SK-N-SH (cell line): ENCODE data around the gene GRM7. TPM values are rescaled to one million over a fixed set of nuclear protein-coding genes. Genes with fewer than 3 reads are reported as not detected.

Source experiments
- CTCF ChIA-PET: fragments of 300-600, 350-600 bp; formaldehyde crosslinking; extraction: SDS; loops from one replicate; lab custom pipeline; 2021; lab: Yijun Ruan, JAX
- POLR2A ChIA-PET: fragments of 350-600 bp; sonication (Branson Sonifier 250); formaldehyde crosslinking; extraction: SDS; loops from one replicate; lab custom pipeline; 2020; ENCODE audit warnings: antibody characterized with exemption, inconsistent platforms; lab: Yijun Ruan, JAX
- DNase-seq: peaks from one replicate; pipeline ENCODE4 v3.0.0; 2012
- H2AFZ ChIP-seq: fragments of 200-600 bp; sonication (generic); 2 replicates; pipeline ENCODE4 v1.8.1; 2016; ENCODE audit warnings: antibody characterized with exemption, mild to moderate bottlenecking, low read depth
- H3F3A ChIP-seq: fragments of 200-600 bp; sonication (generic); replicated peaks from 2 replicates; pipeline ENCODE3; 2016; ENCODE audit warnings: antibody characterized with exemption, mild to moderate bottlenecking; ENCODE audit not compliant: insufficient read depth
- H3K27ac ChIP-seq, 2 experiments: fragments of 200-500 bp in 1 of 2; fragments of 200-600 bp in 1 of 2; sonication (Bioruptor generic) in 1 of 2; sonication (generic), shearing (Covaris generic) in 1 of 2; 2 replicates each; pipeline versions ENCODE4 v1.5.1 to v1.6.1; 2014 to 2016; ENCODE audit warnings: low read depth in 2 of 2, inconsistent platforms in 1 of 2, low read length in 1 of 2, mild to moderate bottlenecking in 1 of 2, mixed read lengths in 1 of 2
- H3K27me3 ChIP-seq: fragments of 200-600 bp; sonication (generic), shearing (Covaris generic); 2 replicates; pipeline ENCODE4 v1.6.1; 2016; ENCODE audit warnings: mixed run types; ENCODE audit not compliant: insufficient read depth
- H3K36me3 ChIP-seq, 2 experiments: fragments of 200-500 bp in 1 of 2; fragments of 200-600 bp in 1 of 2; sonication (Bioruptor generic) in 1 of 2; sonication (generic) in 1 of 2; replicated peaks in 1 of 2; 2 replicates each; pipeline versions ENCODE3 to v1.5.1; 2014 to 2016; ENCODE audit warnings: low read length in 1 of 2, mild to moderate bottlenecking in 1 of 2; ENCODE audit not compliant: insufficient read depth in 2 of 2, control insufficient read depth in 1 of 2
- H3K4me1 ChIP-seq, 2 experiments: fragments of 200-500 bp in 1 of 2; fragments of 200-600 bp in 1 of 2; sonication (Bioruptor generic) in 1 of 2; sonication (generic), shearing (Covaris generic) in 1 of 2; 2 replicates each; pipeline versions ENCODE4 v1.5.1 to v1.6.1; 2014 to 2016; ENCODE audit warnings: low read depth in 1 of 2, low read length in 1 of 2, mixed run types in 1 of 2; ENCODE audit not compliant: insufficient read depth in 2 of 2, control insufficient read depth in 1 of 2
- H3K4me2 ChIP-seq: fragments of 200-600 bp; sonication (generic), shearing (Covaris generic); 2 replicates; pipeline ENCODE4 v1.6.1; 2017; ENCODE audit warnings: mixed run types
- H3K4me3 ChIP-seq, 2 experiments: fragments of 200-500 bp in 1 of 2; fragments of 200-600 bp in 1 of 2; sonication (Bioruptor generic) in 1 of 2; sonication (generic), shearing (Covaris generic) in 1 of 2; 2 replicates each; pipeline versions ENCODE4 v1.5.1 to v1.8.1; 2014 to 2016; ENCODE audit warnings: low read depth in 2 of 2, inconsistent platforms in 1 of 2, low read length in 1 of 2, mild to moderate bottlenecking in 1 of 2, mixed read lengths in 1 of 2, moderate library complexity in 1 of 2
- H3K79me2 ChIP-seq: fragments of 200-600 bp; sonication (generic); 2 replicates; pipeline ENCODE4 v1.8.1; 2017; ENCODE audit warnings: mild to moderate bottlenecking; ENCODE audit not compliant: insufficient read depth
- H3K9ac ChIP-seq: fragments of 200-600 bp; sonication (generic); 2 replicates; pipeline ENCODE4 v1.6.1; 2017; ENCODE audit warnings: mixed run types
- H3K9me2 ChIP-seq: fragments of 200-600 bp; sonication (generic); 2 replicates; pipeline ENCODE4 v1.6.1; 2017; ENCODE audit warnings: mixed run types
- H3K9me3 ChIP-seq: fragments of 200-600 bp; sonication (generic); 2 replicates; pipeline ENCODE4 v1.6.1; 2017; ENCODE audit warnings: mixed run types, mild to moderate bottlenecking, moderate library complexity
- H4K20me1 ChIP-seq: fragments of 200-600 bp; sonication (generic); 2 replicates; pipeline ENCODE4 v1.6.1; 2017; ENCODE audit warnings: mild to moderate bottlenecking, mixed run types; ENCODE audit not compliant: insufficient read depth
- EP300 ChIP-seq, 2 experiments: IDR thresholded peaks; 2 replicates each; pipeline versions ENCODE4 v1.4.0 to v1.6.1; 2012; ENCODE audit warnings: borderline replicate concordance in 1 of 2, low read depth in 1 of 2, low read length in 1 of 2
- EZH2phosphoT487 ChIP-seq: fragments of 200-600 bp; sonication (generic); IDR thresholded peaks from 2 replicates; pipeline ENCODE4 v1.6.1; 2017; ENCODE audit warnings: low read depth, mixed run types, mild to moderate bottlenecking, antibody characterized with exemption, moderate library complexity, borderline replicate concordance
- FOXJ3 ChIP-seq: sonication (generic); formaldehyde crosslinking; IDR thresholded peaks from 2 replicates; pipeline ENCODE4 v1.5.1; 2020; ENCODE audit warnings: mild to moderate bottlenecking, missing genetic modification reagents
- MXI1 ChIP-seq: IDR thresholded peaks from 2 replicates; pipeline ENCODE4 v1.6.1; 2012; ENCODE audit warnings: mild to moderate bottlenecking, low read depth, low read length, improper control_type of control experiment
- NFIC ChIP-seq: IDR thresholded peaks from 2 replicates; pipeline ENCODE4 v1.4.0; 2012; ENCODE audit warnings: borderline replicate concordance
- NRF1 ChIP-seq: IDR thresholded peaks from 2 replicates; pipeline ENCODE4 v1.6.1; 2012; ENCODE audit warnings: low read depth, mild to moderate bottlenecking, low read length
- RAD21 ChIP-seq: IDR thresholded peaks from 2 replicates; pipeline ENCODE4 v1.6.1; 2012; ENCODE audit warnings: mild to moderate bottlenecking, low read length
- RXRA ChIP-seq: IDR thresholded peaks from 2 replicates; pipeline ENCODE4 v1.4.0; 2012; ENCODE audit warnings: low read depth, mild to moderate bottlenecking, borderline replicate concordance
- TAF1 ChIP-seq: IDR thresholded peaks from 2 replicates; pipeline ENCODE4 v1.6.1; 2012; ENCODE audit warnings: low read depth, mild to moderate bottlenecking, low read length, moderate library complexity, borderline replicate concordance
- TCF12 ChIP-seq: IDR thresholded peaks from 2 replicates; pipeline ENCODE4 v1.4.0; 2012
- ZBTB33 ChIP-seq: IDR thresholded peaks from 2 replicates; pipeline ENCODE4 v1.4.0; 2012; ENCODE audit warnings: low read depth, borderline replicate concordance
- WGBS: methylation state at CpG from one replicate; pipeline ENCODE4 v1.1.6; 2017; ENCODE audit warnings: low lambda C conversion rate; 5-methylcytosine and 5-hydroxymethylcytosine counted together
- polyA plus RNA-seq, 3 experiments: library from polyadenylated mRNA; depleted of rRNA; stranded (reverse); fragments of >200 nt; gene quantifications; 2 replicates each; pipeline ENCODE4 v1.2.3, GENCODE V29; 2012
- TF ChIP-seq, protein P1 (sequence below): IDR thresholded peaks from 2 replicates; pipeline ENCODE4 v1.4.0; 2012; ENCODE audit warnings: low read depth
- TF ChIP-seq, protein P2 (sequence below): fragments of 200-600 bp; sonication (generic); IDR thresholded peaks from 2 replicates; pipeline ENCODE4 v1.6.1; 2017; ENCODE audit warnings: antibody characterized with exemption, mild to moderate bottlenecking, moderate library complexity

Gene GRM7
- polyA plus RNA-seq, 1 of the 3 experiments (the other 2 are of a cell fraction): 0.03 TPM

- no peak for TF ChIP-seq MXI1
- no peak for TF ChIP-seq NRF1
Measured at GRCh38 chr3:7328339-7328738, 467.4 kb downstream of the GRM7 start (continued).

DNA sequence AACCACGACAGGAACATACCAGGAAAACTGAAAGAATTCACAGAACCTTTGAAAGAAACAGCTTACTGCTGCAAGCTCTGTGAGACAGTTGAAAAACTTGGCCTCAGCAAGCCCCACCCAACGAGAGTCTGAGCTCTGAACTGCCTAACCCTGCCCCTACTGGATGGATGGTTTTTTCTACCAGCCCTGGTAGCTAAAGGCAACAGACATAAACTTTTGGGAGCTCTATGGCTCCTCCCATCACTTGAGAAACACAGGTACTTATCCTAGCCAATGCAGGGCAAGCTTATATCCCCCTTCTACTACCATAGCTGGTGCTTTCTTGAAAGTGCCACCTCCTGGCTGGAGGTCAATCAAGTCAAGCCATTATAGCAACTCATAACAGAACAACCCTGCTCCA, 471.8 kb downstream of the GRM7 start:
- no peaks in the 10 kb centered on the region for H3K4me1 ChIP-seq
- no peak for TF ChIP-seq TCF12
- TF ChIP-seq NFIC: no peak
- no peak for TF ChIP-seq EP300 (IDR thresholded peaks at IDR 0.05; ENCODE audit: borderline replicate concordance in 1 of 2, low read depth in 1 of 2, low read length in 1 of 2)
- TF ChIP-seq RXRA: no peak
- TF ChIP-seq, protein P1, sequence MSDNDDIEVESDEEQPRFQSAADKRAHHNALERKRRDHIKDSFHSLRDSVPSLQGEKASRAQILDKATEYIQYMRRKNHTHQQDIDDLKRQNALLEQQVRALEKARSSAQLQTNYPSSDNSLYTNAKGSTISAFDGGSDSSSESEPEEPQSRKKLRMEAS: no peak
- TF ChIP-seq NRF1: no peak
- TF ChIP-seq FOXJ3 (CRISPR knock-in tag): no peak
- TF ChIP-seq, protein P2, sequence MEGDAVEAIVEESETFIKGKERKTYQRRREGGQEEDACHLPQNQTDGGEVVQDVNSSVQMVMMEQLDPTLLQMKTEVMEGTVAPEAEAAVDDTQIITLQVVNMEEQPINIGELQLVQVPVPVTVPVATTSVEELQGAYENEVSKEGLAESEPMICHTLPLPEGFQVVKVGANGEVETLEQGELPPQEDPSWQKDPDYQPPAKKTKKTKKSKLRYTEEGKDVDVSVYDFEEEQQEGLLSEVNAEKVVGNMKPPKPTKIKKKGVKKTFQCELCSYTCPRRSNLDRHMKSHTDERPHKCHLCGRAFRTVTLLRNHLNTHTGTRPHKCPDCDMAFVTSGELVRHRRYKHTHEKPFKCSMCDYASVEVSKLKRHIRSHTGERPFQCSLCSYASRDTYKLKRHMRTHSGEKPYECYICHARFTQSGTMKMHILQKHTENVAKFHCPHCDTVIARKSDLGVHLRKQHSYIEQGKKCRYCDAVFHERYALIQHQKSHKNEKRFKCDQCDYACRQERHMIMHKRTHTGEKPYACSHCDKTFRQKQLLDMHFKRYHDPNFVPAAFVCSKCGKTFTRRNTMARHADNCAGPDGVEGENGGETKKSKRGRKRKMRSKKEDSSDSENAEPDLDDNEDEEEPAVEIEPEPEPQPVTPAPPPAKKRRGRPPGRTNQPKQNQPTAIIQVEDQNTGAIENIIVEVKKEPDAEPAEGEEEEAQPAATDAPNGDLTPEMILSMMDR: no peak
- TF ChIP-seq ZBTB33: no peak
- no peak for TF ChIP-seq RAD21
- no peak for TF ChIP-seq TAF1
- TF ChIP-seq EZH2phosphoT487: no peak
- POLR2A ChIA-PET: no interaction called here
- 21% methylated on average over 2 of the region's 2 CpGs for WGBS
- H2AFZ ChIP-seq: no peak overlapping the region
- H3K27me3 ChIP-seq: no peaks in the 10 kb centered on the region
- no peak overlapping the region for H3K27ac ChIP-seq
- H4K20me1 ChIP-seq: no peaks in the 10 kb centered on the region
- H3K9ac ChIP-seq: no peak overlapping the region
- DNase-seq: no peak
- no peaks in the 10 kb centered on the region for H3F3A ChIP-seq
- H3K9me2 ChIP-seq: no peaks in the 10 kb centered on the region
- no peaks in the 10 kb centered on the region for H3K9me3 ChIP-seq
- CTCF ChIA-PET: no interaction called here
- H3K36me3 ChIP-seq: no peaks in the 10 kb centered on the region
- H3K4me2 ChIP-seq: no peak overlapping the region
- H3K4me3 ChIP-seq: no peak overlapping the region
- H3K79me2 ChIP-seq: no peaks in the 10 kb centered on the region
